HG03378 (cell line): ENCODE measurements around the gene GPR141.

Experiments
- ATAC-seq: cut with Tn5 transposase; IDR thresholded peaks from one replicate; pipeline ENCODE4 v1.9.1; 2021; ENCODE audit warnings: mild to moderate bottlenecking, moderate library complexity; ENCODE audit not compliant: unreplicated experiment

GPR141 gene

DNA sequence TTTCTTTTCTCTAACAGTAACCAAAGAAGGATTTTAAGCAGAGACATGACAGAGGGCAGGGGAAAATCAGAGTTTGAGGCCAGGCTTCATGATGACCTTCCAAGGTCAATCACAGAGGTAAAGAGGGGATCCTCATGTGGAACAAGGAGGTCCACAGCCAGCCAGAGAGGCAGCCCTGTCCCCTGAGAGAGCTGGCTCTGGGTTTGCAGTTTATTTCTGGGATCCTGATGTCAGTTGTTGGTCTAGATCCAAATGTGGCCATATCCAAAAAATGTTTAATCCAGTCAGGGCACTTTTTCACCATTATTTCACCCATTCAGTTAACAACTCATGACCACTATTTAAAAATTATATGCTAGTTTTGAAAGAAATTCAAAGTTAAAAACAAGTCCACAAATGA is 45.6 kb downstream of the GPR141 start:
- ATAC-seq, result no peak

- ATAC-seq, result no peak
These were observed 46.9 kb downstream of the GPR141 start for GRCh38 chr7:37730501-37730900.

- ATAC-seq, result peak; percentile 64
These were observed 48.7 kb downstream of the GPR141 start for GRCh38 chr7:37732253-37732652.

DNA sequence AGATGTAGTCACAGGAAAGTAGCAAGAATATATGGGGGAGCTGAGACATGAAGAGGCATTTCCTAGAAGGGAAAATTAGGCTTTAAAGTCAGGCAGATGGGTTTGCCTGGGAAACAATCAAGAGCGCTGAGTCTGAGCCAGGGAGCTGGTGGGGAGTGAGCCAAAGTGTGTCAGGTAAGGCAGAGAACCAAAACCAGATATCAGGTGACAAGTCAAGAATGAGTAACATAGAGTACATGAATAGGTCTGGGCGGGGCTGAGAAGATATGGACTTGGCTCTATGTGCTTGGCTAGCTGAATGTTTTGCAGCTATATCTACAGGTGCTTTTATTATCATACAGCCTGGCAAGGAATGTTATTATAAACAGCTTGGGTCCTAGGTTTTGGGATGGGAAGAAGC is 49.3 kb downstream of the GPR141 start:
- no peak for ATAC-seq

- ATAC-seq, result no peak
These were observed 51.6 kb downstream of the GPR141 start for GRCh38 chr7:37735196-37735595.

DNA sequence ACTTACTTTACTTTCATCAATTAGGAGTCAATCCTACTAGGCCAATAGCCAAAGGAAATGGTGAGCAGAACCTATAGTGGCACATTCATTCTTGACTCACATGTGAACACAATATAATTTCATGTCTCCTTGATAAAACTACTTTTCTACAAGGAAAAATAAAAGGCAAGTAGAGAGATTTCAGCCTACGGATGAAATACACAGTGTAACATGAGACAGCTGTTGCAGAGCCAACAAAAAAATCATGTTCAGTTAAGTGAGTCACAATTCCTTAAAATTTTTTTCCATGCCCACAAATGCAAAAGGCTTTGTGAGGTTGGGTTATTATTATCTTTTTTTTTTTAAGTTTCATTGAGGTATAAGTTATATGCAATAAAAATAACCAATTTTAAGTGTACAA is 54.8 kb downstream of the GPR141 start:
- no peak for ATAC-seq

DNA sequence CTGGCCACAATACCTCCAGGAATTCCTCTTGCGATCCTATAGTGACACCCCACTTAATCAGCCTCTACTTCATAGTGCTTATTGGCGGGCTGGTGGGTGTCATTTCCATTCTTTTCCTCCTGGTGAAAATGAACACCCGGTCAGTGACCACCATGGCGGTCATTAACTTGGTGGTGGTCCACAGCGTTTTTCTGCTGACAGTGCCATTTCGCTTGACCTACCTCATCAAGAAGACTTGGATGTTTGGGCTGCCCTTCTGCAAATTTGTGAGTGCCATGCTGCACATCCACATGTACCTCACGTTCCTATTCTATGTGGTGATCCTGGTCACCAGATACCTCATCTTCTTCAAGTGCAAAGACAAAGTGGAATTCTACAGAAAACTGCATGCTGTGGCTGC is 56.8 kb downstream of the GPR141 start:
- ATAC-seq, result no peak

GRCh38 chr7:37741776-37742175 is 58.2 kb downstream of the GPR141 start:
- no peak for ATAC-seq

DNA sequence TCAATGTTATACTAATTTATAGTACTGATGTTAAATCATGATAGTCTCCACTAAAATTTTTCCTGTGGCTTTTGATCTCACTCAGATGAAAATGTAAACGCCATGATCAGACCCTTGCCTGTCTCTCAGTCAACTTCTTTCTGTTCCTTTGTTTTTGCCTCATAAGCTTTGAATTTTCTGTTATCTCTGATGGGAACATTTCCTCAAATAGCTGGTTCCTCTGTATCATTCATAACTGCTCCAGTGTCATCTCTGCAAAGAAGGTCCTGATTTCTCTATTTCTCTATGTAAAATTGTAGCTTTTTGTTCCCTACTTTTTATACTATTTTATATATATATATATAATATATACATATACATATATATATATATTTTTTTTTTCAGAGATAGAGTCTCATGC is 67.5 kb downstream of the GPR141 start:
- no peak for ATAC-seq

GRCh38 chr7:37753398-37754050 is 70.0 kb downstream of the GPR141 start:
- no peak for ATAC-seq

- no peak for ATAC-seq
These were observed 73.4 kb downstream of the GPR141 start for GRCh38 chr7:37756797-37757551.

- ATAC-seq, result no peak
These were observed 74.0 kb downstream of the GPR141 start for GRCh38 chr7:37757563-37757962.

GRCh38 chr7:37758501-37759045 is 75.0 kb downstream of the GPR141 start:
- ATAC-seq, result no peak

DNA sequence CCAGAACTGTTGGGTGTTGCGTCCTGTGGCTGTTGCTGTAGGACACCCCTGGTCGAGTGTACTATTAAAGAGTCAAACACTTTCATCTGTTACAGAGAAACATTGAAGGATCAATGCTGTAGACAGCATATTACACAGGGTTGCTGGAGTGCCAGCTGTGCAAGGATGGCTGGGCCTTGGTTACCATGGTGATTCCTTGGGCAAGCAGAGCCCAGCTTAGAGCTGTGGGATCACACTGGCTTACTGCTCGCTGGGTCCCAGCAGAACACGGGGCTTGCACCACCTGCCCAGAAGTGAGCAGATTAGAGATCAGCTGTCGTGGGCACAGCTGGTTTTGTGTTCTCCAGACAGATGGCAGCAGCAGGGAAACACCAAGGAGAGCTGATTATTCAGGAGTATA is 76.0 kb downstream of the GPR141 start:
- no peak for ATAC-seq

DNA sequence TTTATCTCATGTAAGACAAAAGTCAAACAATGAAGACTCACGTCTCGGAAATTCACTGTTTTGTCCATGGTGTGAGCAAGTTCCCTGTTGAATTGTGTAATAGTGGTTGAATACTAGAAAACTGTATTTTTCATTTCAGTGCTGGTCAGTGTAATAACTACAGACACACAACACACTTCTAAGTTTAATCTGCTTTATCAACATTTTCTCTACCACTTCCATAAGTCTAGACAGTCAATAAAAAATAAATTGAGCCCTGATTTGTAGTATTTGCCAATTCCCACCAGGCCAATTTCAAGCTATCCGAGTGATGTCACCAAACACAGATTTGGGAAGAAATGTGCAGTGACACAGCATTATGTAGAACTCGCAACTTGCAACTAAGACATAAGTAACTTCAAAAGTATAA is 81.9 kb downstream of the GPR141 start:
- ATAC-seq, result no peak

- ATAC-seq, result peak; percentile 83
These were observed 82.4 kb downstream of the GPR141 start for GRCh38 chr7:37765872-37766525.

DNA sequence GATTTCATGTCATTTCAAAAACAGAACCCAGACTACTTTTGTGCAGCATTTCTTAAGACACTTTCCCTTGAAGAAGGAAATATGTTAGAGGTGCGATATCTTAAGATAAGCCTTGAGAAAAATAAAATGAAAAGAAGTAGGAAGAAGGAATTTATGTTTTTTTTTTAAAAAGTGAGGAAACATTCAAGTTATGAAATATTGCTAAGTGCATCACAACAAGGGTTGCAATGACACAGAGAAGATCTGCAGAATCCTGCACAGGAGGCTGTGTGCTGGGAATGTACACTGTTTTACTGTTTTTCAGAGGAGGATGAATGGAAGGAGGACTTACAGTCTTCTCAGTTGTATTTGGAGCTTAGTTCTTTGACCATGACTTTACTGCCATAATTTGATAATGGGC is 85.0 kb downstream of the GPR141 start:
- ATAC-seq, result no peak

DNA sequence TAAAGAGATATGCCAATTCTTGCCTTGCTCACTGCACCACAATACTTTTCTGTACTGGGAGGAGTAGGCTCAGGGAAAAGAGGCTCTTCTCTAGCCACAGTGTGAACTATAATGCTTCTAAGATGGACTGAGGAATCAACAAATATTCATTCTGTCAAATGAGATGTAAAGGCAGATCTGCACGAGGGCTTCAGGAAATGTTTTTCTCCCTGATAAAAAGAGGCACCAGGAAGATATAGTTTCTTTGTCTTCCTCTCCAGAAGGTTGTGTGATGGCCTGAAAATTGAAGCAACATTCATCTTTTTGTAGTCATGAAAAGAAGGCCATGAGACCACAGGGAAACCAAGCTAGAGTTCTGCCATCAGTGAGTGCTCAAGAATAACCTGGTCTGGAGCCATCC is 85.7 kb downstream of the GPR141 start:
- no peak for ATAC-seq

- no peak for ATAC-seq
These were observed 86.2 kb downstream of the GPR141 start for GRCh38 chr7:37769726-37770125.

- no peak for ATAC-seq
These were observed 87.3 kb downstream of the GPR141 start for GRCh38 chr7:37770838-37771237.

GRCh38 chr7:37771342-37771741 is 87.8 kb downstream of the GPR141 start:
- ATAC-seq, result no peak

DNA sequence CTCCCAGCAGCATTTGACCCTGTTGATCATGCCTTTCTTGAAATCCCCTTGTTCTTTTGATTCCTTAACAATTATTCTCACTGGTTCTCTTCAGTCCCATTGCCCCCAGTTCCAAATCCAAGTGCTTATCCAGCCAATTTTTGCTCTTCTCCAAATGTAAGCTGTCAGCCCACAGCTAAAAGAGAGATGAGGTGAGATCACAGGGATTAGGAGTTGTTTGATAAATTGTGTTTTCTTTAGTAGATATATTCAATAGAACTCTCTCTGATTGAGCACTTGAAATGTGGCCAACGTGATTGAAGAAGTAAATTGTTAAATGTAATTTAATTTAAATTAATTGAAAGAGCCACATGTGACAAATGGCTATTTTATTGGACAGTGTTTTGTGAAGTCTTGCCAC is 88.2 kb downstream of the GPR141 start:
- no peak for ATAC-seq
